Retinal pigment epithelial cell (primary cell): ENCODE results near the gene PIK3C2A.

ENCODE experiments used
- DNase-seq: peaks from one replicate; pipeline ENCODE4 v3.0.0-alpha.2; 2010; ENCODE audit warnings: low read depth
- H3K4me3 ChIP-seq: 2 replicates; pipeline ENCODE4 v1.5.1; 2011; ENCODE audit warnings: mild to moderate bottlenecking, low read length, control low read depth, moderate library complexity
- TF ChIP-seq, protein P1 (sequence below): conservative IDR thresholded peaks from 2 replicates; pipeline ENCODE4 v1.5.1; 2011; ENCODE audit warnings: low read depth, low read length, control low read depth, inconsistent platforms

PIK3C2A gene

DNA sequence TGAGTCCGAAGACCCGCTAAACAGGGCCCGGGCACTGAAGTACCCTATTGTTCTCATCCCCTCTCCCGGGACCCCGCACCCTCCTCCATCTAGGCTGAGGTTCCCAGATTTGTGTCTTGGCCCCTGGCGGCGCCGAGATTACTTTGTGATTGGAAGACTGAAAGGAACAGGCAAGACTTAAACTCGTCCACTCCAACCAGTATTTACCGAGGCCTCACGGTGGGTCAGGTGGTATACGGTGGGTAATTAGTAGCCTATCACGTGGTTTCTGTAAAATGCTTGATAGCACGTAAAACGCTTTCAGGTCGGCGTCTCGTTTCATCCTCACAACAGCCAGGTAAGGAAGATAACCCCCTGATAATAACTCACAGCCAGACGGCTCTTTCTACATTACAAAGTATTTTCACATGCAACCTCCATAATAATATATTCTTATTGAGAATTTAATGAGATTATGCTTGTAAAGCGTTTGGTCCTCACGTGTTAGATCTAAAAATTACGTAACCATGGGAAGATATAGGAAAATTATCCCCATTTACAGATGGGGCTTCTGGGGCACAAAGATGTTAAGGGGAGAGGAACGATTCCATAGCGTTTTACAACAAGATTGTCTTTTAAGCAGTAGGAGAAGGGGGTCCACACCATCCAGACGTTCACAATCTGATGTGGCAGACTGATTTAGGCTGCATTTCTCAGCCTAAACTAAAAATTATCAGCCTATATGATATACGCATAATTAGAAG, 642 bp upstream of the PIK3C2A start:
- DNase-seq: peak; percentile 81
- peak overlapping the region; percentile 66 for H3K4me3 ChIP-seq
- TF ChIP-seq, protein P1, sequence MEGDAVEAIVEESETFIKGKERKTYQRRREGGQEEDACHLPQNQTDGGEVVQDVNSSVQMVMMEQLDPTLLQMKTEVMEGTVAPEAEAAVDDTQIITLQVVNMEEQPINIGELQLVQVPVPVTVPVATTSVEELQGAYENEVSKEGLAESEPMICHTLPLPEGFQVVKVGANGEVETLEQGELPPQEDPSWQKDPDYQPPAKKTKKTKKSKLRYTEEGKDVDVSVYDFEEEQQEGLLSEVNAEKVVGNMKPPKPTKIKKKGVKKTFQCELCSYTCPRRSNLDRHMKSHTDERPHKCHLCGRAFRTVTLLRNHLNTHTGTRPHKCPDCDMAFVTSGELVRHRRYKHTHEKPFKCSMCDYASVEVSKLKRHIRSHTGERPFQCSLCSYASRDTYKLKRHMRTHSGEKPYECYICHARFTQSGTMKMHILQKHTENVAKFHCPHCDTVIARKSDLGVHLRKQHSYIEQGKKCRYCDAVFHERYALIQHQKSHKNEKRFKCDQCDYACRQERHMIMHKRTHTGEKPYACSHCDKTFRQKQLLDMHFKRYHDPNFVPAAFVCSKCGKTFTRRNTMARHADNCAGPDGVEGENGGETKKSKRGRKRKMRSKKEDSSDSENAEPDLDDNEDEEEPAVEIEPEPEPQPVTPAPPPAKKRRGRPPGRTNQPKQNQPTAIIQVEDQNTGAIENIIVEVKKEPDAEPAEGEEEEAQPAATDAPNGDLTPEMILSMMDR: no peak

DNA sequence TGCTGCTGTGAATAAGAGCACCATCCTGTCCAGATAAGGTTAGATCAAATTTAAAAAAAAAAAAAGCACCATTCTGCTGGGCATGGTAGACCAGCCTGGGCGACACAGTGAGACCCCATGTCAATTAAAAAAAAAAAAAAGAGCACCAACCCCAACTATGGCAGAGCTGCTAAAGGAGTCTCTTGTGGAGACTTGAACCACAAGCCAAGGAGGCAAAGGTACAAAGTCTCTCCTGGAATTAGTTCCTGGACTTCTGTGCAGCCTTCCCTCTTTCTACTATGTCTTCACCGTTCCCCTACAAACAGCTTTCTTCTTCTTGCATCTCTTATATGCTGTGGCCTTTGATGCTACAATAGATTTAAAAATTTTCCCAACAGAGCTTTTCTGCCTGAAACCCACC, 1.3 kb downstream of the PIK3C2A start:
- peak overlapping the region; percentile 66 for H3K4me3 ChIP-seq
- TF ChIP-seq, protein P1: no peak
- no peak for DNase-seq

DNA sequence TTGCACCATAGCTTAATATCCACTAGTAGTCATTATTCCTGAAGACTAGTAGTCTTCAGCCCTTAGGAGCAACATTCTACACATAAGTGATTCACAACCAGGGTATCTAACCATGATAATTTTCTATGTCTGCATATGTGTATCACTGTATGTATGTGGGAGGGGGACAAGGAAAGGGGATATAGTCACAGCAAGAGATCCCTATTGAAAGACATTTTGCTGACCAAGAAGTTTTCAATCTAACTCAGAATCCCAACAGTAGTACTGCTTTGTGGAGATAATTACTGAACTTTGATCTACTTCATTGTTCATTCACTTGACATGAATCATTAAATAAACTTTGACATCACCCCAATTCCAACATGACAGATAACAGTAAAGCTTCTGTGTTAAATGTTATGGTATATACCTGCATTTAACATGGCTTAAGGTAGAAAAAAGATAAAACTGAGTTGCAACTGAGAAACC, 10.3 kb downstream of the PIK3C2A start:
- no peak for DNase-seq
- TF ChIP-seq, protein P1: no peak
- no peak overlapping the region for H3K4me3 ChIP-seq

DNA sequence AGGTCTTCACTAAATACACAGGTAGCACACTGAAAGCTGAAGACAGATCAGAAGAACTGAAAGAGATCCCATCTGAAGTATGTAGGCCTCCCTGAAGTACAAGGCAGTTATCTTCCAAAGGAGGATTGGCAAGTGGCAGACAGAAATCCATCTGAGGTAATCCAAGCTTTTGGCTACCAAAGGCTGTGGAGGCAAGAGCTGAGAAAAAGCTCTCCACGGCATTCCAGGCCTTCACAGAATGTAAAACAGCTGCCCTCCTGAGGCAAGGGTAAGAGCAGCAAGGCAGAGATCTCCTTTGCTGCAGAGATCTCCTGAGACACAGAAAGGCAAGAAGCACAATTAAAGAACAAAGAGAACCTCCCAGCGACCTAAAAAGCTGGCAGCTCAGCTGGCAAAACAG, 19.1 kb downstream of the PIK3C2A start:
- H3K4me3 ChIP-seq: no peak overlapping the region
- TF ChIP-seq, protein P1: peak; percentile 9
- DNase-seq: no peak

DNA sequence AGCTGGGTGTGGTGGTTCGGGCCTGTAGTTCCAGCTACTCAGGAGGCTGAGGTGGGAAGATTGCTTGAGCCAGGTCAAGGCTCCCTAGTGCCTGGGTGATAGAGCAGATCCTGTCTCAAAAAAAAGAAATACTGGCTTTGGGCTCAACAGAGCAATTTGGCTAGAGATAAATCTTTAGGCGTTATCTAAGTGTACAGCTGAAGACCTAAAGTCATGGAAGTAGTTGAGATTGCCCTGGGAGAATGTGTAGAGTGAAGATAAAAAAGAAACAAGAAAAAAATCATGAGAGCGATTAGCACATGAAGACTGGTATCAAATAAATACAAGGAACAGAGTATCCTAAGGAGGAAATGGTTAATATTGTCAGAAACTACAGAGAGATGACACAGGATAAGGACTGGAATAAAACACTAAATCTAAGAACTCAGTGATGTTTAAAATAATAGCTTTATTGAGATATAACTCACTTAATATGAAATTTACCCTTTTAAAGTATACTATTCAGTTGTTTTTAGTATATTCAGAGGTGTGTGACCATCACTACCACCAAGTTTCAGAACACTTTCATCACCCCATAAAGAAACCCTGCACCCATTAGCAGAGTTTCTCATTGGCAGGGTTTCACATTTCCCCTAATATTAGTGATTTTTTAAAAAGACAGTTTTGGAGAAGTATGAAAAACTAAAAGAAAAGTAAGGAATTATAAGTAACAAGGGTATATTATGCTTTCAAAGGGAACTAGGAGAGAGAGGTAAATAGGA, 20.7 kb downstream of the PIK3C2A start:
- H3K4me3 ChIP-seq: no peak overlapping the region
- no peak for DNase-seq
- TF ChIP-seq, protein P1: no peak

DNA sequence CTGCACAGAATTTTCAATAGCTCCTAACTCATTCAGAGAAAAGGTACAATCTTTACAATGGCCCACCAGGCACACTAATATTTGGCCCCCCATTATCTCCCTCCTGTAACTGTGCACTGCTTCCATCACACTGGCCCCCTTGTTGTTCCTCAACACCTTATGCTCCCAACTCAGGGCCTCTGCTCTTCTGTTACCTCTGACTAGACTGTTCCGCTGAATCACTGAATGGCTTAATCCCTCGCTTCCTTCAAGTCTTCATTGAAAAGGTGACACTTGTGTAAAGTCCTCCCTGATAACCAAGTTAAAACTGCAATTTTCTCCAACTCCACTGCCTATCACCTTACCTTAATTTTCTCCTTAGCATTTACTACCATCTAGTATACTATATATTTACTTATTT, 21.8 kb downstream of the PIK3C2A start:
- no peak for DNase-seq
- TF ChIP-seq, protein P1: no peak
- no peak overlapping the region for H3K4me3 ChIP-seq
